HepG2 (cell line): ENCODE results near the gene C5. TPM values are rescaled to one million over a fixed set of nuclear protein-coding genes. Genes with fewer than 3 reads are reported as not detected.

Experiments
- ATAC-seq: fragments of 200-7000 bp; cut with Tn5 transposase; 3 replicates; pipeline ENCODE4 v1.9.1; 2020; ENCODE audit warnings: mild to moderate bottlenecking, moderate library complexity
- BruUV-seq: library from RNA; stranded (reverse); fragments of 400-500 nt; replicated peaks from 2 replicates; lab custom pipeline; 2021; lab: Mats Ljungman, UMichigan
- CTCF ChIA-PET: fragments of 300-600 bp; formaldehyde crosslinking; extraction: SDS; loops from one replicate; lab custom pipeline; 2021; ENCODE audit warnings: low total read pairs, inconsistent platforms, low intra/inter-chr PET ratio; lab: Yijun Ruan, JAX
- POLR2A ChIA-PET: fragments of 350-600 bp; sonication (Branson Sonifier 250); formaldehyde crosslinking; loops from one replicate; lab custom pipeline; 2020; ENCODE audit warnings: antibody characterized with exemption, inconsistent platforms; lab: Yijun Ruan, JAX
- DNase-seq: peaks from one replicate; pipeline ENCODE4 v3.0.0-alpha.2; 2015; ENCODE audit warnings: low spot score
- FAIRE-seq: peaks from 3 replicates; lab custom pipeline; 2011; peaks lifted over from hg19 to GRCh38; lab: Jason Lieb, UNC
- H2AFZ ChIP-seq: one replicate; pipeline ENCODE4 v1.6.1; 2011; ENCODE audit warnings: low read length, inconsistent platforms
- H3K27ac ChIP-seq: fragments of 300-600 bp; 3 replicates; pipeline ENCODE4 v1.8.0; 2011; ENCODE audit warnings: mixed run types, mild to moderate bottlenecking, mixed read lengths, low read length, inconsistent platforms; ENCODE audit not compliant: insufficient read depth; ENCODE audit errors: extremely low read length
- H3K27me3 ChIP-seq, 2 experiments: fragments of 200-600 bp in 1 of 2; 2 replicates in 1 of 2; 3 replicates in 1 of 2; pipeline versions ENCODE4 v1.6.0 to v1.8.0; 2011; ENCODE audit warnings: low read length in 2 of 2, mild to moderate bottlenecking in 2 of 2, moderate library complexity in 2 of 2, inconsistent platforms in 1 of 2; ENCODE audit not compliant: insufficient read depth in 2 of 2, control insufficient read depth in 1 of 2
- H3K36me3 ChIP-seq, 2 experiments: fragments of 200-600 bp in 1 of 2; replicated peaks in 1 of 2; 2 replicates in 1 of 2; 3 replicates in 1 of 2; pipeline versions ENCODE4 v1.5.1 to v1.8.0; 2011; ENCODE audit warnings: low read length in 2 of 2, inconsistent platforms in 1 of 2; ENCODE audit not compliant: insufficient read depth in 2 of 2, control insufficient read depth in 1 of 2
- H3K4me1 ChIP-seq: 2 replicates; pipeline ENCODE4 v1.5.1; 2012; ENCODE audit warnings: low read length, inconsistent platforms; ENCODE audit not compliant: insufficient read depth
- H3K4me2 ChIP-seq: 2 replicates; pipeline ENCODE4 v1.6.0; 2011; ENCODE audit warnings: low read depth, low read length, inconsistent platforms
- H3K4me3 ChIP-seq, 3 experiments: fragments of 200-600 bp in 1 of 3; sonication (generic), shearing (Covaris generic) in 1 of 3; replicated peaks in 1 of 3; 2 replicates each; pipeline ENCODE4 v1.5.1; 2011 to 2016; ENCODE audit warnings: low read length in 3 of 3, inconsistent platforms in 2 of 3, low read depth in 2 of 3, mild to moderate bottlenecking in 2 of 3, control low read depth in 1 of 3, mixed read lengths in 1 of 3; ENCODE audit not compliant: insufficient read depth in 1 of 3
- H3K79me2 ChIP-seq: one replicate; pipeline ENCODE4 v1.6.1; 2011; ENCODE audit warnings: low read length, inconsistent platforms; ENCODE audit not compliant: insufficient read depth
- H3K9ac ChIP-seq: 2 replicates; pipeline ENCODE4 v1.6.0; 2011; ENCODE audit warnings: mild to moderate bottlenecking, low read depth, low read length, inconsistent platforms; ENCODE audit not compliant: insufficient read depth
- H3K9me3 ChIP-seq: 2 replicates; pipeline ENCODE4 v1.5.1; 2012; ENCODE audit warnings: mild to moderate bottlenecking, low read length
- H4K20me1 ChIP-seq: 2 replicates; pipeline ENCODE4 v1.6.0; 2011; ENCODE audit warnings: inconsistent platforms, mild to moderate bottlenecking, low read length, moderate library complexity; ENCODE audit not compliant: insufficient read depth
- GPBP1L1 ChIP-seq: sonication (generic); formaldehyde crosslinking; IDR thresholded peaks from 2 replicates; pipeline ENCODE4 v1.5.0; 2020; ENCODE audit warnings: mild to moderate bottlenecking, missing genetic modification reagents
- HNF4A ChIP-seq: sonication (generic); formaldehyde crosslinking; IDR thresholded peaks from 2 replicates; pipeline ENCODE4 v1.4.0; 2020; ENCODE audit warnings: missing genetic modification reagents
- PBX3 ChIP-seq: sonication (generic); formaldehyde crosslinking; IDR thresholded peaks from 2 replicates; pipeline ENCODE4 v1.8.1; 2023; ENCODE audit warnings: missing genetic modification reagents, inconsistent platforms, borderline replicate concordance
- REST ChIP-seq, 2 experiments: IDR thresholded peaks; 2 replicates each; pipeline ENCODE4 v1.6.1; 2011 to 2012; ENCODE audit warnings: low read length in 2 of 2, borderline replicate concordance in 1 of 2, low read depth in 1 of 2, mild to moderate bottlenecking in 1 of 2, moderate library complexity in 1 of 2
- RFXAP ChIP-seq: sonication (generic); formaldehyde crosslinking; IDR thresholded peaks from 2 replicates; pipeline ENCODE4 v1.4.0; 2020; ENCODE audit warnings: missing genetic modification reagents, borderline replicate concordance
- ZNF605 ChIP-seq: sonication (generic); formaldehyde crosslinking; IDR thresholded peaks from 2 replicates; pipeline ENCODE4 v1.8.0; 2022; ENCODE audit warnings: mild to moderate bottlenecking, missing genetic modification reagents
- ZNF646 ChIP-seq: sonication (generic); formaldehyde crosslinking; IDR thresholded peaks from 2 replicates; pipeline ENCODE4 v1.9.0; 2021; ENCODE audit warnings: mild to moderate bottlenecking, missing genetic modification reagents
- WGBS: methylation state at CpG from one replicate; pipeline ENCODE4 v1.1.6; 2017; ENCODE audit warnings: low lambda C conversion rate; 5-methylcytosine and 5-hydroxymethylcytosine counted together
- in situ Hi-C: cut with HindIII; loops from 2 replicates; pipeline ENCODE4 v1.10.0; 2017; ENCODE audit warnings: low pct_unique_long_range_greater_than_20kb; ENCODE audit not compliant: extremely low pct_ligation_motif_present
- intact Hi-C: fragments of 100-400 bp; cut with micrococcal nuclease; formaldehyde crosslinking; loops from one replicate; pipeline ENCODE4 v1.10.0; 2022; ENCODE audit not compliant: unreplicated experiment
- polyA plus RNA-seq, 8 experiments: library from polyadenylated mRNA; depleted of rRNA in 3 of 8; stranded (reverse) in 7 of 8; unstranded in 1 of 8; fragments of >200 nt; fragmentation: Illumina TruSeq in 4 of 8; extraction: Trizol in 4 of 8; gene quantifications; 2 replicates each; pipeline versions ENCODE4 v1.2.1 to v1.2.3, GENCODE V29; 2011 to 2016; ENCODE audit warnings: low read depth in 4 of 8, missing spikeins in 1 of 8, mixed read lengths in 1 of 8; ENCODE audit not compliant: insufficient read depth in 1 of 8
- total RNA-seq, 5 experiments: library from RNA; depleted of rRNA; stranded (reverse); fragments of >200 nt; fragmentation: Illumina TruSeq; extraction: Trizol; gene quantifications; 2 replicates each; pipeline ENCODE4 v1.2.3, GENCODE V29; 2016; ENCODE audit warnings: low read depth in 1 of 5

Gene C5
- total and polyA plus RNA-seq, 2 of the 13 experiments (the other 11 are each of a cell fraction or from before 2014, with no cell fraction given), result 57.6 to 192 TPM

- no peak for TF ChIP-seq REST (IDR thresholded peaks at IDR 0.05; ENCODE audit: borderline replicate concordance in 1 of 2, low read depth in 1 of 2, low read length in 2 of 2)
Measured at GRCh38 chr9:120940573-120940972, 109.5 kb downstream of the C5 start (continued).

- TF ChIP-seq HNF4A, result no peak
- no peak for TF ChIP-seq ZNF646
- TF ChIP-seq GPBP1L1, result no peak
- no peak for TF ChIP-seq PBX3 (CRISPR knock-in tag)
- TF ChIP-seq RFXAP (CRISPR knock-in tag), result no peak
- TF ChIP-seq ZNF605 (CRISPR knock-in tag), result no peak
- TF ChIP-seq, all 625 proteins: peak for 0
- in situ Hi-C loops (loop anchor here (5.0 kb wide), 1 partner anchor 182 kb away; no protein-coding TSS in a partner anchor), intact Hi-C loops (loop anchor here (5.0 kb wide), 1 partner anchor 197 kb away; no protein-coding TSS in a partner anchor)
- H3K36me3 ChIP-seq, result no peaks in the 10 kb centered on the region
- H3K4me2 ChIP-seq, result no peak overlapping the region
- H3K4me3 ChIP-seq, result no peak overlapping the region
- ATAC-seq, result no peak
- POLR2A ChIA-PET, result no interaction called here
- no peaks in the 10 kb centered on the region for H3K79me2 ChIP-seq
- WGBS, result 81% methylated on average over 3 of the region's 3 CpGs
- no peak for FAIRE-seq
- DNase-seq, result no peak
- no peaks in the 10 kb centered on the region for H4K20me1 ChIP-seq
- CTCF ChIA-PET, result no interaction called here
- no peak overlapping the region for H3K27ac ChIP-seq
- H3K9me3 ChIP-seq, result no peaks in the 10 kb centered on the region
- H3K4me1 ChIP-seq, result peaks cover 20% of the 10 kb centered on the region
- no TSS peak for BruUV-seq
- no peak overlapping the region for H3K9ac ChIP-seq
- no peak overlapping the region for H2AFZ ChIP-seq
- no peaks in the 10 kb centered on the region for H3K27me3 ChIP-seq
Measured at GRCh38 chr9:120938851-120939250, 111.2 kb downstream of the C5 start.
